Measurements from ENCODE around the gene CALML6.

The CALML6 gene

DNA sequence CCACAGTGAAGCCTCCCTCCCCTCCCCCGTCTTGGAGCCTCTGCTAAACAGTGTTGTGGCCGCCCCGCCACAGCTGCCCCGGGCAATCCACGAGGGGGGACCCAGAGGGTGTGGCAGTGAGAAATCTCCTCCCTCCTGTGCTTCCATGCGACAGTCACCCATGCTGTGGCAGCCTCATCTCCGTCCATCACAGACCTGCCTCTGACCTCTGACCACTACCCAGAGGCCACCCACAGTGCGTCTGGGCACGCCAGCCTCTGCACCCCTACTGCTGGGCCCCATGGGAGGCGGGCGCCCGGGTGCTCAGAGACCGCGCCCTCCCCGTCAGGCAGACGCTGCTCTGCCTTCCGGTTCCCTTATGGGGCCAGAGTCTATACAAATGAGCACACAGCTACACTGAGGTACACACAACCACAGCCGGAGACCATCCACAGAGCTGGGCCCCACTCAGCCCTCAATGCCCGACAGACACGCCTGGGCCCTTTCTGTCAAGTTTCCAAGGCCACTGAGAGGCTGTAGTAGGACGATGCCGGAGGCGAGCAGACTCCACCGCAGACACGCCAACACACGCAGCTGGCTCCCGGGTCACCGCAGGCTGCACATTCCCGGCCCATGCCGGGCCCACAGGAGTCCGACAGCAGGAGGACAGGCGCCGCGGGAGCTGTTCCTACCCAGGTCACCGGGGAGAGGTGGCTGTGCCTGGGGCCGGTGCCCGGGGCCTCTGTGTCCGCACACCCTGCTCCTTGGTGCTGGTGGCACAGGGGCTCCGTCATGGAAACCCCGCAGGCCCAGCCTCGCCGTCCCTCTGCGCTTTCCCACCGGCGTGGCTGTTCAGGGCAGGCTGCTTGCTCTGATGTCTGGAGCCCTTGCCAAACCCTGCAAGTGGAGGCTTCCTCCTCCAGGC, 27.9 kb downstream of the CALML6 start:
- DNase-seq (ENCODE audit: low spot score) = no peak

GRCh38 chr1:1943834-1944570, 28.9 kb downstream of the CALML6 start:
- DNase-seq (ENCODE audit: low spot score) = peak; percentile 62

DNA sequence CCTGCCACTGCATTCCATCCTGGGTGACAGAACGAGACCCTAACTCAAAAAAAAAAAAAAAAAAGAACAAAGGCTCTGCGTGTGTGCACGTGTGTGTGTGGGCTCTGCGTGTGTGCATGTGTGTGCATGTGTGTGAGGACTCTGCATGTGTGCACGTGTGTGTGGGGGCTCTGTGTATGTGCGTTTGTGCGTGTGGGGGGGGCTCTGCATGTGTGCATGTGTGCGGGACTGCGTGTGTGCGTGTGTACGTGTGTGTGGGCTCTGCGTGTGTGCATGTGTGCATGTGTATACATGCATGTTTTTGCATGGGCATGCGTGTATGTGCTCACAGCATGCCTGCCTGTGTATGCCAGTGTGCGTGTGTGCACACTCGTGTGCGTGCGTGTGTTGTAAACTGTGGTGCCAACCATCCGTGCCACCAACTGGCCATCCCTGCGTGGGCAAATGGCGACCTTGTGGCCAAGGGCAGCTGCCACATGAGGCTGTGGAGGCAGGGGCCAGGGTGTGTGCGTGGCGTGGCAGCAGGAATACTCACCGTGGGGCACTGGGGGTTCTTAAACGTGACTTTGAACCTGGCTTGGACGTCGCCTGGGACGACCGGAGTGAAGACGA, 30.8 kb downstream of the CALML6 start:
- DNase-seq (ENCODE audit: low spot score) = no peak

- DNase-seq (ENCODE audit: low spot score) = no peak
Measured at GRCh38 chr1:1946540-1946939, 31.5 kb downstream of the CALML6 start.

DNA sequence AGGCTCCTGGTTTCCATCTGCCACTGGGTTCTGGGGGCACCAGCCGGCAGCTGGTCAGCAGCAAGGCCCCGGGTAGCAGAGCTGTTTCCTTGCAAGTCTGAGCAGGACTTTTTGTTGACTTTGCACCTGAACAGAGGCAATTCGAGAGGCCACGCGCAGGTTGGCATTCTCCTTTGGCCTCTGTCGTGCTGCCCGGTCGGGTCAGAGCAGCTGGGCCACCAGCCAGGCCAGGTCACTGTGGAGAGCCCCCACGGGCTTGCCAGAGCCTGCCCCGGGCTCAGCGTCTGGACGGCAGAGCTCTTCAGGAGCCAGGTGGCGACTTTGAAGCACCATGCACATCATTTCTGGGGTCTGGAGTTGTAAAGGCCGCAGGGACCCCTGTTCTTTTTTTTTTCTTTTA, 32.4 kb downstream of the CALML6 start:
- DNase-seq (ENCODE audit: low spot score) = no peak

DNA sequence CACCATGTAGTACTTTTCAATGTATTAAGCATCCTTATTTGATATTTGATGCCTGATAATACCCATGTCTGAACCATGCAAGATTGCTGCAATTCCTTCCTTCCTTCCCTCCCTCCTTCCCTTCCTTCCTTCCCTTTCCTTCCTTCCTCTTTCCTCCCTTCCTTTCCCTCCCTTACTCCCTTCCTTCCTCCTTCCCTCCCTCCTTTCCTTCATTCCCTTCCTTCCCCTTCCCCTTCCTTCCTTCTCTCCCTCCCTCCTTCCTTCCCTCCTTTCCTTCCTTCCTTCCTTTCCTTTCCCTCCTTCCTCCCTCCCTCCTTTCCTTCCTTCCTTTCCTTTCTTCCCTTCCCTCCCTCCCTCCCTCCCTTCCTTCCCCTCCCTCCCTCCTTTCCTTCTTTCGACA, 33.7 kb downstream of the CALML6 start:
- no peak for DNase-seq (ENCODE audit: low spot score)

GRCh38 chr1:1950940-1951339, 35.9 kb downstream of the CALML6 start:
- no peak for DNase-seq (ENCODE audit: low spot score)

- no peak for DNase-seq (ENCODE audit: low spot score)
Measured at GRCh38 chr1:1954015-1954414, 39.0 kb downstream of the CALML6 start.

GRCh38 chr1:1954831-1955441, 39.9 kb downstream of the CALML6 start:
- DNase-seq (ENCODE audit: low spot score) = peak; percentile 41

DNA sequence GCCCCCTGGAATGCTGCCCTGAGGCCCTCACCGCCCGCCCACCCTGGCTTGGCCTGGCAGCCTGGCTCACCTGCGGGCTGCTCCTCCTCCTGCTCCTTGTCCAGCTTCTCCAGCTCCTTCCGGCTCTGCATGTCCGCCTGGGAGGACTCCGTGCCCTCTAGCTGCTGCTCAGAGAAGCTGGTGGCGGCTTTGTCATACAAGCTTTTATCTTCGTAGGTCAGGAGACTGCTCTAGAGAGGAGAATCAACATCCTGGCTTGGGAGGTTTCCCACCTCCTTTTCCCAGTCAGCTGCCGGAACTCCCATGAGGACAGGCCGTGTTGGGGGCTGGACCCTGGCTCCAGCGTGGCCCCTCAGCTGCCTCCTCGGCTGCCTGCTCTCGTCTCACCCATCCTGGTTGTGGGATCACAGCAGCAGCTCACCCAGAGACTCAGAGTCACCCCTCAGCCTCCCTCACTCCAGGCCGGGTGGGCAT, 40.6 kb downstream of the CALML6 start:
- no peak for DNase-seq (ENCODE audit: low spot score)

DNA sequence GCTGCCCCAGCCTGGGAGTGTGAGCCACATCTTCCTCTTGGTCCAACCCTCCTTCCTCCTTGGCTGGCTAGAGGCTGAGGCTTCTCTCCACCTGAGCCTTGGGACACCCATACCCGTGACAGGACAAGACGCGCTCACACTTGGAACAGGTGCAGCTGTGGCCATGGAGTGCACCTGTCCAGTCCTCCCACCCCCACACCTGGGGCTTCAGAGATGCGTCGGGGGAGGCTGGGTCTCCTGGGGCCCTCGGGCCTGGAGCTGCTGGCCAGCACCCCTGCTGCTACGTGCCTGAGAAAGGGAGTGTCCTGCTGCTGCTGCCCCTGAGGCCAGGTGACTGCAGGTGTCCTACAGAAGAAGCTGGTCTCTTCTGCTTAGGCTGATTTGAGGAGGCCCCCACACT, 41.0 kb downstream of the CALML6 start:
- DNase-seq (ENCODE audit: low spot score) = no peak

- no peak for DNase-seq (ENCODE audit: low spot score)
Measured at GRCh38 chr1:1956586-1957532, 41.8 kb downstream of the CALML6 start.

- DNase-seq (ENCODE audit: low spot score) = no peak
Measured at GRCh38 chr1:1957533-1957961, 42.5 kb downstream of the CALML6 start.

- no peak for DNase-seq (ENCODE audit: low spot score)
Measured at GRCh38 chr1:1958071-1958541, 43.0 kb downstream of the CALML6 start.

- no peak for DNase-seq (ENCODE audit: low spot score)
Measured at GRCh38 chr1:1959459-1959839, 44.4 kb downstream of the CALML6 start.

GRCh38 chr1:1959840-1960479, 44.9 kb downstream of the CALML6 start:
- peak; percentile 88 for DNase-seq (ENCODE audit: low spot score)

DNA sequence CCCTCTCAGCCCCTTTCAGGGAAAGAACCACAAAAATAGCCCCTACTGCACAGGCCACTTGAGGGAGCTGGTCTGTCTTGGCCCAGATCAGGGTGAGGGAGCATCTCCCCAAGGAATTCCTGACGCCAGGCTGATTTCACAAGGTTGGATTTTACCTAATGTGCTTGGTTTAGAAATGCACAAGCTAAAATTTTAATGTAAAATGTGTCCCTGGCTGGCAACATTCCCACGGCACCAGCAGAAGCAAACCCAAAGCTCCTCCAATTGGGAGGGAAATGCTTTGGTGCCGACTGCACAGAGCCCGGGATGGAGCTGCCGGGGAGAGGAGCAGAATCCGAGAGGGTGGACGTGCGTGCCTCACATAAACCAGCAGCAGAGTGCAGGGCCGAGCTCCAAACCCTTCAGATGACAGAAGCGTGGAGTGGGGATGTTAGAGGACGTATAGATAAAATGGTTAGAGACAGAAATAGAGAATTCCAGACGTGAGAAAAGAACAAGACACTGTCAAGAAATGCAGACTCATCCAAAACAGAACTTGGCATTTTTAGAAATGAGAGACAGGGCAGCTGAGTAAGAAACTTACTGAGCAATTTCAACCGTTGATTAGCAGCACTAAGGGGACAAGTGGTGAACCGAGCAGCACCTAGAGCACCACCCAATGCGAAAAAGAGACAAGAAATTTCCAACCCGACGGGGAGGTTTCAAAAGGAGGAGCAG, 45.6 kb downstream of the CALML6 start:
- no peak for DNase-seq (ENCODE audit: low spot score)

GRCh38 chr1:1962752-1963151, 47.7 kb downstream of the CALML6 start:
- DNase-seq (ENCODE audit: low spot score) = no peak

GRCh38 chr1:1963570-1963969, 48.5 kb downstream of the CALML6 start:
- no peak for DNase-seq (ENCODE audit: low spot score)

- DNase-seq (ENCODE audit: low spot score) = no peak
Measured at GRCh38 chr1:1964811-1965210, 49.8 kb downstream of the CALML6 start.

Data from NAMALWA (cell line).